Neutrophil (primary cell): ENCODE results near the gene CCDC92B.
A peak's percentile ranks its signal among the peaks of the same experiment; 100 is the strongest.

Experiments
- H3K27ac ChIP-seq: fragments of 200-600 bp; sonication (generic); 2 replicates; pipeline ENCODE4 v1.5.1; 2016; ENCODE audit warnings: mild to moderate bottlenecking, moderate library complexity
- H3K27me3 ChIP-seq: fragments of 200-600 bp; sonication (generic); 2 replicates; pipeline ENCODE4 v1.6.0; 2016; ENCODE audit warnings: mild to moderate bottlenecking
- H3K36me3 ChIP-seq: fragments of 200-600 bp; sonication (generic); 2 replicates; pipeline ENCODE4 v1.5.1; 2017
- H3K4me1 ChIP-seq, 2 experiments: fragments of 200-600 bp in 1 of 2; sonication (generic) in 1 of 2; 1 replicate in 1 of 2; 2 replicates in 1 of 2; pipeline versions ENCODE4 v1.5.1 to v1.6.1; 2013 to 2016; ENCODE audit warnings: low read depth in 1 of 2, low read length in 1 of 2, mild to moderate bottlenecking in 1 of 2, moderate library complexity in 1 of 2; ENCODE audit not compliant: control insufficient read depth in 1 of 2, insufficient read depth in 1 of 2
- H3K4me3 ChIP-seq, 2 experiments: fragments of 200-600 bp in 1 of 2; sonication (generic) in 1 of 2; 1 replicate in 1 of 2; 2 replicates in 1 of 2; pipeline ENCODE4 v1.5.1; 2013 to 2016; ENCODE audit warnings: low read depth in 1 of 2, low read length in 1 of 2, mild to moderate bottlenecking in 1 of 2, moderate library complexity in 1 of 2
- H3K9me3 ChIP-seq: fragments of 200-600 bp; sonication (generic); 2 replicates; pipeline ENCODE4 v1.5.1; 2016
- CTCF ChIP-seq: fragments of 200-600 bp; sonication (generic); IDR thresholded peaks from 2 replicates; pipeline ENCODE4 v1.5.1; 2016; ENCODE audit warnings: antibody characterized with exemption

The CCDC92B gene

GRCh38 chr17:2718150-2718938, 31.1 kb downstream of the CCDC92B start:
- no peaks in the 10 kb centered on the region for H3K36me3 ChIP-seq
- no peak overlapping the region for H3K4me3 ChIP-seq
- peaks cover 0 to 4% of the 10 kb centered on the region in 2 experiments for H3K4me1 ChIP-seq
- H3K27me3 ChIP-seq, result peaks cover 22% of the 10 kb centered on the region
- no peak for TF ChIP-seq CTCF
- H3K27ac ChIP-seq, result no peak overlapping the region
- H3K9me3 ChIP-seq, result no peaks in the 10 kb centered on the region

GRCh38 chr17:2716649-2717048, 32.8 kb downstream of the CCDC92B start:
- Histone ChIP-seq H3K27me3 (peaks cover 6% of the 10 kb centered on the region), H3K27ac (no peak overlapping the region), H3K4me1 (peaks cover 12 to 13% of the 10 kb centered on the region in 2 experiments), H3K4me3 (no peak overlapping the region), H3K36me3 (no peaks in the 10 kb centered on the region), H3K9me3 (no peaks in the 10 kb centered on the region)
- no peak for TF ChIP-seq CTCF

GRCh38 chr17:2713881-2714280, 35.6 kb downstream of the CCDC92B start:
- no peak for TF ChIP-seq CTCF
- no peak overlapping the region for H3K27ac ChIP-seq

GRCh38 chr17:2712300-2713043, 37.0 kb downstream of the CCDC92B start:
- TF ChIP-seq CTCF, result no peak
- Histone ChIP-seq H3K4me3 (peak overlapping the region; percentile 75 to 86), H3K27ac (peak overlapping the region; percentile 71), H3K9me3 (no peaks in the 10 kb centered on the region), H3K4me1 (peaks cover 26% of the 10 kb centered on the region in 2 experiments), H3K27me3 (no peaks in the 10 kb centered on the region), H3K36me3 (no peaks in the 10 kb centered on the region)

More at GRCh38 chr17:2713881-2714280, 35.6 kb downstream of the CCDC92B start:
- peaks cover 26% of the 10 kb centered on the region in 2 experiments for H3K4me1 ChIP-seq
- no peaks in the 10 kb centered on the region for H3K27me3 ChIP-seq
- H3K9me3 ChIP-seq, result no peaks in the 10 kb centered on the region
- H3K4me3 ChIP-seq, result no peak overlapping the region
- H3K36me3 ChIP-seq, result no peaks in the 10 kb centered on the region

GRCh38 chr17:2711608-2712299, 37.7 kb downstream of the CCDC92B start, which contains the start of gene CLUH:
Gene CLUH, minus strand, starts transcription at chr17:2711764. Its CDS starts 103 bp downstream, at chr17:2711661.
- H3K36me3 ChIP-seq, result no peaks in the 10 kb centered on the region
- H3K27me3 ChIP-seq, result no peaks in the 10 kb centered on the region
- peaks cover 24 to 26% of the 10 kb centered on the region in 2 experiments for H3K4me1 ChIP-seq
- H3K27ac ChIP-seq, result peak within 1 kb of the TSS; percentile 71
- H3K4me3 ChIP-seq, result peak within 1 kb of the TSS; percentile 75 to 86
- TF ChIP-seq CTCF, result peak; percentile 42
- H3K9me3 ChIP-seq, result no peaks in the 10 kb centered on the region
